22Rv1 (cell line): ENCODE data around the gene MYL6.

Experiments used
- CTCF ChIP-seq: fragments of 450-650 bp; IDR thresholded peaks from 2 replicates; pipeline ENCODE4 v1.5.1; 2017; ENCODE audit warnings: mild to moderate bottlenecking
- ZFX ChIP-seq: fragments of 450-650 bp; IDR thresholded peaks from 2 replicates; pipeline ENCODE4 v1.6.1; 2017; ENCODE audit warnings: antibody characterized with exemption, borderline replicate concordance

- TF ChIP-seq CTCF, result no peak
- no peak for TF ChIP-seq ZFX
Observed at GRCh38 chr12:56143217-56143616, 14.9 kb upstream of the MYL6 start.
